GM18511 (cell line): ENCODE results near the gene PBX3.

Source experiments
- ATAC-seq: cut with Tn5 transposase; IDR thresholded peaks from one replicate; pipeline ENCODE4 v1.9.1; 2021; ENCODE audit warnings: mild to moderate bottlenecking, moderate library complexity; ENCODE audit not compliant: unreplicated experiment

Gene PBX3

DNA sequence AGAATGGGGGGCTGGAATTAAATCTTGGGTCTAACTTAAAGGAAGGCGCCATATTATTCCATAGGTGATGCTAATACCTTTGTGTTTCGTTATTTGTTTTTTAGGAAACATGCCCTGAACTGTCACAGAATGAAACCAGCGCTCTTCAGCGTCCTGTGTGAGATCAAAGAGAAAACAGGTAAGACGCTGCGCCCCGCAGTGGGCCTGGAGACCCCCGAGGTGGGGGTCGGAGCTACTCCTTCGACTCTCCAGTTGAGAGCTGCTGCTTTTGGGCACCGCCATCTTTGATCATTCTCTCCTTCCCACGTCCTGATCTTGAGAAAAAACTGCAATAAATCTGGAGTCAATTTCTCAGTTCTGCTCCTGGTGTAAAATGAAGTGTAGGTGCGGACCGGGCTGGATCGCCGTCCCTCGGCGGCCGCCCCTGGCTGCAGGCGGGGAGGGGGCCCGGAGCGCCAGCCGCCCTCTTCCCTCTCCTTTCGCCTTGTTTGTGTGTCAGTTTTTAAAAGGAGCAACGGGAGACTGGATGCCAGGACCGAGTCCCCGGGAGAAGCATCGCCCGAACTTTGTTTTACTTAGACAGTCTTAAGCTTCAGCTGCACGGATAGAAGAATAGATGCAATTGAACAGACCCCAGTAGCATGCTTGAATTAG is 1.4 kb downstream of the PBX3 start:
- ATAC-seq: no peak

DNA sequence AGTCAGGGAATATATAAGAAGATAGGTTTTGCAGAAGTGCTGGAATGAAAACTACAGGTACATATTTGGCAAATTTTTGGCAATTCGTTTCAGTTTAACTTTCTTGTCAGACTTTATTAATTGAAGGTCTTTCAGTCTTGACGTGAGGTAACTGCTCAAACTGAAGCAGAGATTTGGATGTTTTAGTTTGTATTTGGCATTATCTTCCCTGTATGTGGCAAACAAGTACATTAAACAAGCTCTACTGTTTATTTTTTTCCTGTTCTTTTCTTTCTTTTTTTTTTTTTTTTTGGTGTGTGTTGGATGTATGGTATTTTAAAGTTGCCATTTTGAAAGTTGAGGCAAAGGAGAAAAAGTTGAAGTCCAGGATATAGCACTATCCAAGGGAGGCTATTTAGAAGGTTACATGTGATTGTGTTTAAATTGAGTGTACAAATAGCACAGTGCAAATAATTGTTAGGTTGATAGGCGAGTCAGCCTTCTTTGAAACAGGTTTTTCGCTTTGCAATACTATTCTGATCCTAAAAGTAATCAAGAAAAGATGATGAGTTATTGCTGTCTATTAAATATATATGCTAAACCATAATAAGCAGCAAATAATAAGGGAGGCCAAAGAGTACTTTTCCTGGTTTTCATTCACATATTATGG is 2.2 kb downstream of the PBX3 start:
- no peak for ATAC-seq

DNA sequence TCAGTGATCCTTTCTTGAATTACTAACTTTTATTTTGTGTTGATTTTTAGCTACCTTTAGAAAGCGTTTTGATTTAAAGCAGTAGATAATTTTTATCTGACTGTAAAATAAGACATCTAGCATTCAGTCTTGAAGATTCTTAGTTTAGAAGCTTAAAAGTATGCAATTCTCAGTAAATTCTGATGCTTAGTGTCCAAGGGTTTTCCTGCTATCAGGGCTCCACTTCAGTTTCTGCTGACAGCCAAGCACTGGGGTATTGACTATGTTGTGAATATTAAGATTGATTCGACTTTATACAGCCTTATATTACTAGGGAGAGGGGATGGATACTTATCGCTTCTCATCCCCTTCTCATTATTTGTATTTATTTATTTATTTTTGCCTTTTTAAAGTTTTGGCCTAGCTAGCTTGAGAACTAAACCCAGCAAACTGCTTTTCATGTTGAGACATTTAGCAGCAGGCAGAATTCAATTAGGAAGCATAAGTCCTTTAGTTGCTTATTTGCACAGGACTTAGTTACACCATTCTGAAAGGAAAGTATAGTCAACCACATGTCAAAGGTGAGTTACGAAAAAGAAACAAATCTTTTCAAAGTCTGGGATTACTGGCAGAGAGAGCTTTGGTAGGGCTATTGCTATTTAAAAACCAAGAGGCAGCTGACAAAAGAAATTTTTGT is 2.9 kb downstream of the PBX3 start:
- no peak for ATAC-seq

DNA sequence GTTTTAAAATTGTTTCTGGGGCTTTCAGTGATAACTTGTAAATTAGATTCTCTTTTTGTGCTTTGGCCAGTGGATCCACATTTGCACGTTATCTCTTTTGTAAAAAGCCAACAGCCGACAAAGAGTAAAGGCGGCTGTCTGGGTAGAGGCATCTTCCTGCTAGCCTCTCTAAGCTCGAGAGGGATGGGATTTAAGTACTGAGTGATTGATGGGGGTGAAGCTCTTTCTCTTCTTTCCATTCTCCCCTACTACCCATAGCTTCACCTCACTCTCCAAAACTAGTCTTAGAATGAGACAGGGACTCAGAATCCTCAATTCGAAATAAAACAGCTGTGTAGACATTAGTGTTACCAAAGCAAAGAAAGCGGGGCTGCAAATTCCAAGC is 3.4 kb downstream of the PBX3 start:
- ATAC-seq: no peak

DNA sequence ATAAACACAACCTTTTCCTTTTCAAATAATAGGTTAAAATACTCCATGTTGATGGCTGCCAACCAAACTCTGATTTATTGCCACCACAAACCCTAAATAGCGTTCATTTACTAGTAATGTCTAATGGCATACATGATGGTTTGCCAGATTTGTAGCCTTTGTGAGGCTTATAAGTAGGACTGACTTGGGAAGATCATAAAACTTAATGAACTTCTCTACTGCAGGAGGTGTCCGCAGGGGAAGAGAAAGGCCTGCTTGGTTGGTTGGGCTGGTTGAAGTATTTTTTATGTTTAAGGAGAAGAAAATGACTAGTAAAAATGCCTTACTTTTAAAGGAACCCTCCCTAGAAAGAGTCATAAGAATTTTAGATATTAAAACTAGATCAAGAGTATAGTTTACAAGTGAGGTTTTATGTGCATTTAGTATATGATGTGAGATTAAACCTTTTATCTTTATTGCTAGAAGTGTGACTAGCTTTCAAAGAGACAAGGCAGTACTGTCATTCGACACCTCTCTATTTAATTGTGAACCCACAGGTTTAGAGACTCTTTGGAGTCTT is 5.0 kb downstream of the PBX3 start:
- no peak for ATAC-seq

DNA sequence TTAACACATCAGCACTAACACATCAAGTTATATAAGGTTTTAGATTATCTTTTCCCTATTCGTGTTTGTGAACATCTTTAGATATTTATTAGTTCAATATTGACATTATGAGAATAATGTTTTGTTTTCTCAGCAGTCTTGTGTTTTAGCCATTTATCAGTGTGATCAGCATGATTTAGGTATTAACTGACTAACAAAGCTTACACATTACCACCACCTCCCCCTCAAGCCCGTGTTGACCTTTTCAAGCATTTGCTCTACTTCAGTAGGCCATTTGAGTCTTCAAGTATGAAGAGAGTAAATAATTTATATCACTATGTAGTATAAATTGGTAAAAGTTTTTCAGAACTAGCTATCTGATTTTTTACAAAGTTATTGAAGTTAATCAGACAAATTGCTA is 6.9 kb downstream of the PBX3 start:
- no peak for ATAC-seq

DNA sequence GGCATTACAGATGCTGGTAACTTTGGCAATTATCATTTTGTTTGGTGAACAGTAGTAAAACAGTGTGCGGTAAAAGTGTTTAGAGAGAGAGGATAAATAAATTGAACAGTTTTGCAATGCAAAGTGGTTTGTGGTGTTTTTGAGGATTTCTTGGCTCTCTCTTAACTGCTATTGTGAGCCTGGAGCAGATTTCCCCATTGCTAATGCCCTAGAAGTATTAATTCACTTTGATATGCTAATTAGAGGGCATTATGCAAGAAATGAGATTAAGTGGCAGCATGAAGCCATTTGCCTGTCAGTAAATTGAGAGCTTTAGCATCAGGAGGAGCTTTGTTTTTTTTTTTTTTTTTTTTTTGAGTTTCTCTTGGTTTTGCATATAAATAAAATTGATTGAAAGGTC is 8.2 kb downstream of the PBX3 start:
- ATAC-seq: no peak

DNA sequence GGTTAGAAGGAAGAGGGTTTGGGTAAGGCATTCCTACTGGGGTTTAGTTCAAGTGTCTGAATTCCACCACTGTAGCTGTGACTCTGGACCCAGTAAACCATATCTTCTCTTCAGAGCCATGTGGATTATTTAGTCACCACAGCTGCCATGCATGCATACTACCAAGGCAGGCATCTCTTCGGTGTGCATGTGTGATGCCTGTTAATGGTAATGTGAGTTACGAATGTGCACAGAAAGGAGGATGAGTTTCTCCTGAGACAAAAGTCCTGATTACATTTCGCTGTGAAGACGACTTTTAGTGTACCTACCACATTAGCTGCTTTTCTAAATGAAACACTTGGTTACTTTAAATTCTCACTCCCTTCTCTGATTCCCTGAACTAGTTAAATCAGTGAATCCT is 9.3 kb downstream of the PBX3 start:
- no peak for ATAC-seq

DNA sequence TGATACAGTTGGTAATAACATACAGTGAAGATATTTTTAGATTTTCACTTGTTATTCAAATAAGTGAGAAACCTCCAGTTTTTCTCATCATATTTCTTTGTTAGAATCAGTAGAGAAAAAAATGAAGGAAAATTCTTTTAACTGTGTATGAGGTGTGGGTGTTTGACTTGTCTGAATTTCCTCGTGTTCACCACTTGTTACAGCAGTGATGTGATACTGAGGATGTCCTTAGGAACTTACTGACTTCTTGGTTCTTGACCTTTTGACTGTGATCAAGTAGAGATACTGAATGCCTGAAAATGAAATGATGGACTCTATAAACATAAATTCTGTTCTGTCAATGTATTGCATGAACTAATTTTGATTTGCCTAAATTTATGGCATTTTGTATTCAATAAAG is 10.7 kb downstream of the PBX3 start:
- no peak for ATAC-seq

DNA sequence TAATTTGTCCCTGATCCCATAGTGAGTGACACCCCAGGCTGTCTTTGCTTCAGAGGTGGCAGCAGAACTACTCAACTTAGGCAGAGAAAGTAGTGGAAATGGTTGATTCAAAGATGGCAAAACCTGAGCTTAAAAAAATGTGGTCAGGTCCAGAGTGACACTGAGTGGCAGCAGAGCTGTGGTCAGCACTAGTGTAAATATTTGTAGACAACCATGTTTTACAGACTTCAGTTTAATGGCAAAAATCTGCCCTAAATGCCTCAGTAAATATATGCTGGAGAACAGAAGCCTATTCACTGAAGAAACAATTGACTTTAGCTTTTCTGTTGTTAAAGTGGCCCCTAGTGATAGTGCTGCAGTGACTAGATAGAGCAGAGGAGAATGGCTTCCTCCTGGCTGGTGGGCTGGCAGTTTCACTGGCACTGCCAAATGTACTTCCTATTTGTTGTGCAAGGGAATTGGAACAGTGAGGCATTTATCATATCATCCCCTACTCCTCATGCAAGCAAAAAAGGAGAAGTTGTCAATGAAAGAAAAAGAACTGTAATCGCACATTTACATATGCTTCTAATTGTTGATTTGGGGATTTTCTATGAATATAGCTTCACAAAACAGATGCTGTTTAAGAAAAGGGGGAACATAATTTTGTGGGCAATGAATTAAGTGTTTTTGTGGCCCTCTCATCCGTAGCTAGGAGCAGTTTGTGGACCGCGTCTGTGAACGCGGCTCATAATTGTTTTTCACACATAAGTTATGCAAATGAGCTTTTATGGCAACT is 12.0 kb downstream of the PBX3 start:
- no peak for ATAC-seq

DNA sequence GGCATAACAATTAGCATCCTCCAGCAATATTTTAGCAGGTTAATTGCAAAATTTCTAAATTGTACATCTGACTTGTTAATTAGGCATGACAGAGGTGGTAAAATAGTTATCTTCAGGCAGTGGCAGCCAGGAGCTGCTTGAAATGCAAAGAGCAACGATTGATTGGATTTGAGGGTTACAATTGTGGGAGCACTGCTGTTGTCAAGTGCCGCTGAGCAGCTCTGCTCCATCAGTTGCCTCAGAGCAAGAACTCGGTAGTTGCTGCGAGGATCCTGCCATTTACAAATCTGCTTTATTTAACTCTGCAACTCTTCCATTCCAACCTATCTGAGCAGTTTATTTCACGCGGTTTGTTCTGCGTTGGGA is 12.6 kb downstream of the PBX3 start:
- no peak for ATAC-seq

DNA sequence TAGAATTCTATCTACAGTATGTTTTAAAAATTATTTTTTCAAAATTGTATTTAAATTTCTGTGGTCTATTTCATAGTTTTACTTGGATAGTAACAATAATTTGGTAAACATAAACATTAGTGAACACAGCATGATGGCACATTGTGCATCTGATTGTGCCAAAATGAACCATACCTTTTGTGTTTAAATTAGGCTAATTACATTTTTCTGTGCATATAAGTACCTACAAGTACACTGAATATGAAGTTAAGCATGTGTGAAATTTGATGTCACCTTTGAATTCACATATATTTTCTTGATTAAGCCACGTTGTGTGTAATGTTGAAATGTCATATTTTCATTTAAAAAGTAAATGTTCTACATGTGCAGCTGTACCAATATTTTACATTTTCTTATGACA is 13.4 kb downstream of the PBX3 start:
- ATAC-seq: no peak

DNA sequence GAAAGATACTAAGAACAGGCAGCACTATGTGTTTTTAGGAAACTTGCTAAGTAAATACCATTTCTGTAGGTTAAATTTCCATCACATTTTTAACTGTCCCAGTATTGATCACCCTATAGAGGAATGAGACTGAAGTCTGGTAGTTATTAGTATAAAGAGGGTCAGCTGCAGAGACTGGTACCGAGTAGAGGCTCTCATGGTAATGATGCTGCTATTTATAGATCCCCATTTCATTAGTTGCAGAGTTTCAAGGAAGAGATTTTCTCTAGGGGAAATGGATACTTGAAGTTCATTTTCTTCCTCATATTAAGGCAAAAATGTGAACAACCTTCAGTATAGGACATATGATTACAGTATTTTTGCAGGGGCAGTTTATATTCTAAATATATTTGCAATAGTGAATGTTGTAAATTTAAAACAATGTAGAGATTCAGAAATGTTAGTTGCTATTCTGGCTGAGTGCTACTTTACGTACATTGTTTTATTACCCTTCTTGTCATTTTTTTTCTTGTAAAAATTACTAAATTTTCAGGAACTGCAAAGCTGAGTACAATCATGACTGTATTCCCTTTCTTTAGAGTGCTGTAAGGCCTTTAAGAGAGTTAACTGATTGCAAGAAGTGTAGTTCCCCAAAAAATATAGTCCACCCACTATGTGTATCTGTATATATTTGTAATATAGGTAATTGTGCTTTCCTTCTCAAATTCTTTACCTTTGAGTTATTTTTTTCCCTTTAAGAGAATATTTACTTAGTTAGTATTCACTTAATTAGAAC is 14.7 kb downstream of the PBX3 start:
- no peak for ATAC-seq

DNA sequence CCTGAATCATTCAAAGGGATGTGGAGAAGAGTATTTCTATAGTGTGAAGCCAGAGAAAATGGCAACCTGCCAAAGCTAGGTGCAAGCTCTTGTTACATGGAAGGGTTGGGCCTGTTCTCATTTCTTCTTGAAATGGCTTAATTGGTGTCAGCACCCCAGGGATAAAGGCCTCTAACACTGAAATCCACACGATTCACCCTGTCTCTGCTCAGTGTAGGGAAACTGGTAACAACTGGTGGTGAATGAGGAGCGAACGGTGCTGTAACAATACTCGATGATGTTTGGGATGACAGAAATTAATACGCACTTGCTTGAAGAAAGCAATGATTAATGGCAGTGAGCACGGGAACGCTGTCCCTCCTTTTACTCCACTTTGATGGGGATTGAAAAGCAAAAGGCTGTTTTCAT is 16.2 kb downstream of the PBX3 start:
- ATAC-seq: no peak

DNA sequence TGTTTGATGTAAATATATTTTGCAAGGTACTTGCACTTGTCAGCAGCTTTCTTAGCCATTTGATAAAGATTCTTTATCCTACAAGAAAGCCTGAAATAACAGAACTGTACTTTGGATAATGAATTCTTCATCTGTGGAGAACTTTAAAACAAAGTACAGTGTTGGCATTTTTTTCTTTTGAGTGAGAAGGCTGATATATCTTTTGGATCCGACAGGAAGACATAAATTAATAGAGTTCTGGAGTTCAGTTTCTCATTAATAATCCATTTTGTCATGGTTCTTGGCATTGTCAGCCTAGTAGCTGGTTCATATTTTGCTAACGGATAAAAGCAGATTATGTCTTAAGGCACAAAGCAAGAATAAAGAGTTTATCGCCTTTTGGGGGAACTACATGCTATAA is 17.0 kb downstream of the PBX3 start:
- ATAC-seq: no peak

DNA sequence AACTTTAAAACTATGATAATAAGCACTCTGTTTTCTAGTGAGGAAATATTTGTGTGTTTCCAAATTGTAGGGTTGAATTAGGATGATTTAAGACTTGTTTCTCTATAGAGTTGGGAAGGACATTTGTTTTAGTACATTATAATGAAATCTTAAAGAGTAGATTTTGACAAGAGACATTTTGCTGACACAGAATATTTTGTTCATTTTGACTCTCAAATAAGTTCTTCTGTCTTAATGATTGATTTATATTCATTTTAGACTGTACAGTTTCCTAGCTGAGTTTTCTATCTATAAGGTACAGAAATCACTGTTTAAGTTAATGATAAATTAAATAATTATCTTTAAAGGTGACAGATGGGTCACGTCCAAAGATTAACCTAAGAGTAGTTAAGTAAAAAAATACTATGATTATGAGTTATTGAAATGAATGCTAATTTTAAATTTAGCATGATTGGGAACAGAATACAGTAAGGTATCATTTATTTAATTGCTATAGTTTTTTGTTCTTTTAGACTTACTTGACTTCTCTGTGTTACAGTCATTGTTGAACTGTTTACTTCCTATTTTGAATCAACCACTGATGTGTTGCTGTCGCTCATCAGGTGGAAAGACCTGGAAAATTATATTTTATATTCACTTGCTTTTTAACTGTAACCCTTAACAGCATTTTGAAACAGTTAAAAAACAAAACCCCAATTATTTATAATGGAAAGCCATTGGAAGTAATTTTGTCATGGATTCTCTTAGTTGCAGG is 19.5 kb downstream of the PBX3 start:
- no peak for ATAC-seq

DNA sequence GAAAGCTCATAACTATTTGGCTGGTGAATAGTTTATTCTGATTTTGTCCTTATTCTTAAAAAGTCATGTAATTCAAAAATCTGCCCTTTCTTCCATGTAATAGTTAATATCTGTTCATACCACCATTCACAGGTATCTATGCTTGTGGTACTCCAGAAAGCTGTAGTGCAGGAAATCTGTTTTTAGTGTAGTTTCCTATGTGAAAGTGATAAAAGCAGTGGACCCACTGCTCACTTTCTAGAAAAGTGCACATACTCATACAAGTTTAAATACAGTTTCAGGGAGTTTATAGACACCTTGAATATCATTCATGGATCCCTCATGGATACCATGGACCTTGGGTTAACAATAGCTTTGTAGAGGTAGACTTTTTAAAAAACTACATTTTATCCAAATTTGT is 20.2 kb downstream of the PBX3 start:
- ATAC-seq: no peak

DNA sequence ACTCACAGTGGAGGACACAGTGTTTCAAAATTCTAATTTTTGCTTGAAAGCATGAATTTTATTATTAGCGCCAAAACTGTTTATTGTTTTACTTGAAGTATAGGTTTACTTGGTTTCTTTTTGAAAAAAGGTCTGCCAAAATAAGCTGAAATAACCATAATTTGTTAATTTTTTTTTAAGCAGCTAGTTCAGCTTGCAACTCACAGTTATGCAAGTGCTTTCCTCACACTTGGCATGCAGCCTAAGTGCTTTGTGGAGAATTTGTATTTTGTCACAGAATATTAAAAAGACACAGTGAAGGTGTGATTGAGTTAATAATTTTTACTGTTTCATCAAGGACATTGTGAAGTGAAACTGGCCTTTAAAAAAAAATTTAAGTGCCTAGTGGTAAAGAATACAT is 21.6 kb downstream of the PBX3 start:
- no peak for ATAC-seq

DNA sequence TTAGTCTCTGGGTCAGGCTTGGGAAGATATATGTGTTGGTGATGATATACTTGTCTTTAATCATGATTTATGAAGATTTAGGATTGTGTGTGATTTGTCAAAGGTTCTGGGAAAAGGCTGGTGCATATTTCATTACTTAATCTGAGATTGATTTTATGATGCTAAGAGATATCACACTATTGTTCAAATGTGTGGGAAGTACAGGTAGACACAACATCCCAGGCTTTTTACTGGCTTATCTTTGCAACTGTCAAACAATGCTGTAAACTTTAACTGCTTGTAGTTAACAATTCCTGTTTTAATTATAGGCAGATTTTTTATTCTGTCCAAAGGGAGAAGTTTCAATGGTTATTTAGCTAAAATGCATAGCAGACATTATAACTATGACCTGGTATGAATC is 23.9 kb downstream of the PBX3 start:
- ATAC-seq: no peak

DNA sequence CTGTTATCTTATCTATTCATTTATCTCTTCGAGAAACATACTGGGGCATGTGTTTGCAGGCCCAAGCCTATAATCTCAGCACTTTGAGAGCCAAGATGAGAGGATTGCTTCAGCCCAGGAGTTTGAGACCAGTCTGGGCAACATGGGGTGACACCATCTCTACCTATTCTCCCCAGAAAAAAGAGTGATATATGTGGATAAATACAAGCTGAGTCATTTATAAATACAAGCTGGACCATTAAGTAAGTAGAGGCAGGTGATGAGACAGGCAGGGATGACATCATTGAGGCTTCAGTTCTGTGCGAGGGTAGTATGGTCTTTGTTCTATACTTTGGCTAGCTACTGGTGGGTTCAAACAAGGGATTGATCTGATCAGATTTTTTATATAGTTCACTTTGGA is 25.6 kb downstream of the PBX3 start:
- ATAC-seq: no peak
